Keratinocyte (primary cell): Measurements from ENCODE around the gene GPRC5C. TPM values are rescaled to one million over a fixed set of nuclear protein-coding genes. Genes with fewer than 3 reads are reported as not detected.

ENCODE experiments used
- DNase-seq: peaks from one replicate; pipeline ENCODE4 v3.0.0-alpha.2; 2011; ENCODE audit warnings: low read depth, missing footprints, low spot score
- FAIRE-seq: peaks from 2 replicates; lab custom pipeline; 2011; peaks lifted over from hg19 to GRCh38; lab: Jason Lieb, UNC
- H2AFZ ChIP-seq: 2 replicates; pipeline ENCODE4 v1.6.0; 2012; ENCODE audit warnings: low read length, control low read depth, inconsistent platforms; ENCODE audit not compliant: control insufficient read depth
- H3K27ac ChIP-seq: 2 replicates; pipeline ENCODE4 v1.5.1; 2011; ENCODE audit warnings: low read length; ENCODE audit not compliant: control insufficient read depth, insufficient read depth
- H3K27me3 ChIP-seq: 3 replicates; pipeline ENCODE4 v1.6.0; 2011; ENCODE audit warnings: low read length; ENCODE audit not compliant: control insufficient read depth, insufficient read depth; ENCODE audit errors: extremely low read depth
- H3K36me3 ChIP-seq, 2 experiments: 2 replicates in 1 of 2; 3 replicates in 1 of 2; pipeline ENCODE4 v1.5.1; 2011; ENCODE audit warnings: low read length in 2 of 2, mild to moderate bottlenecking in 1 of 2; ENCODE audit not compliant: control insufficient read depth in 2 of 2, insufficient read depth in 2 of 2; ENCODE audit errors: extremely low read depth in 1 of 2
- H3K4me1 ChIP-seq: 3 replicates; pipeline ENCODE4 v1.5.1; 2011; ENCODE audit warnings: low read length; ENCODE audit not compliant: control insufficient read depth, insufficient read depth; ENCODE audit errors: extremely low read depth
- H3K4me2 ChIP-seq: 3 replicates; pipeline ENCODE4 v1.6.0; 2011; ENCODE audit warnings: low read depth, low read length; ENCODE audit not compliant: control insufficient read depth, insufficient read depth; ENCODE audit errors: extremely low read depth
- H3K4me3 ChIP-seq, 3 experiments: fragments of 200-600 bp in 1 of 3; sonication (generic) in 1 of 3; 2 replicates in 2 of 3; 3 replicates in 1 of 3; pipeline ENCODE4 v1.5.1; 2011 to 2016; ENCODE audit warnings: low read length in 3 of 3, mild to moderate bottlenecking in 3 of 3, control low read depth in 2 of 3, inconsistent platforms in 1 of 3, low read depth in 1 of 3, mixed read lengths in 1 of 3, mixed run types in 1 of 3, moderate library complexity in 1 of 3; ENCODE audit not compliant: control insufficient read depth in 2 of 3, insufficient read depth in 2 of 3; ENCODE audit errors: extremely low read depth in 1 of 3
- H3K79me2 ChIP-seq: 2 replicates; pipeline ENCODE4 v1.6.0; 2012; ENCODE audit warnings: low read length; ENCODE audit not compliant: control insufficient read depth, insufficient read depth
- H3K9ac ChIP-seq: 3 replicates; pipeline ENCODE4 v1.6.0; 2011; ENCODE audit warnings: low read length; ENCODE audit not compliant: control insufficient read depth, insufficient read depth; ENCODE audit errors: extremely low read depth
- H3K9me1 ChIP-seq: 3 replicates; pipeline ENCODE4 v1.6.0; 2011; ENCODE audit warnings: low read length; ENCODE audit not compliant: control insufficient read depth, insufficient read depth; ENCODE audit errors: extremely low read depth
- H3K9me3 ChIP-seq: 2 replicates; pipeline ENCODE4 v1.5.1; 2012; ENCODE audit warnings: low read depth, low read length; ENCODE audit not compliant: control insufficient read depth
- H4K20me1 ChIP-seq: 3 replicates; pipeline ENCODE4 v1.6.0; 2011; ENCODE audit warnings: low read length; ENCODE audit not compliant: control insufficient read depth, insufficient read depth; ENCODE audit errors: extremely low read depth
- EZH2 ChIP-seq: IDR thresholded peaks from one replicate; pipeline ENCODE4 v1.6.1; 2012; ENCODE audit warnings: inconsistent platforms, mild to moderate bottlenecking, low read length, moderate library complexity
- dilution Hi-C: fragments of 300-500 bp; cut with MboI; formaldehyde crosslinking; loops from one replicate; pipeline ENCODE4 v1.7.0; 2020; ENCODE audit warnings: low sequenced_read_pairs; ENCODE audit not compliant: extremely low pct_ligation_motif_present
- polyA plus RNA-seq, 5 experiments: library from polyadenylated mRNA; depleted of rRNA in 3 of 5; stranded (reverse) in 3 of 5; stranded (forward) in 1 of 5; unstranded in 1 of 5; fragments of >200 nt; gene quantifications; 1 replicate in 1 of 5; 2 replicates in 3 of 5; 3 replicates in 1 of 5; pipeline versions ENCODE4 v1.2.1 to v1.2.3, GENCODE V29; 2011 to 2012; ENCODE audit warnings: missing spikeins in 2 of 5, low read depth in 1 of 5, low replicate concordance in 1 of 5
- TF ChIP-seq, protein P1 (sequence below), 3 experiments: IDR thresholded peaks in 1 of 3; conservative IDR thresholded peaks in 1 of 3; optimal IDR thresholded peaks in 1 of 3; 2 replicates in 2 of 3; 3 replicates in 1 of 3; pipeline versions ENCODE3 to v1.5.1; 2011; ENCODE audit warnings: low read length in 3 of 3, mild to moderate bottlenecking in 3 of 3, moderate library complexity in 2 of 3, control low read depth in 1 of 3, inconsistent platforms in 1 of 3; ENCODE audit not compliant: insufficient read depth in 2 of 3; ENCODE audit errors: extremely low read depth in 1 of 3

Gene GPRC5C
- polyA plus RNA-seq, 1 donor (not counting 4 experiments of a cell fraction or from before 2014, with no cell fraction given): 24.2 TPM

GRCh38 chr17:74435775-74436359, 4.0 kb downstream of the GPRC5C start:
- Histone ChIP-seq H4K20me1 (no peaks in the 10 kb centered on the region), H3K27ac (no peak overlapping the region), H2AFZ (no peak overlapping the region), H3K4me3 (no peak overlapping the region), H3K36me3 (peaks cover 4 to 9% of the 10 kb centered on the region in 2 experiments), H3K9ac (no peak overlapping the region), H3K4me1 (peaks cover 10% of the 10 kb centered on the region), H3K9me3 (no peaks in the 10 kb centered on the region), H3K27me3 (no peaks in the 10 kb centered on the region), H3K9me1 (no peaks in the 10 kb centered on the region), H3K4me2 (no peak overlapping the region), H3K79me2 (no peaks in the 10 kb centered on the region)
- no peak for DNase-seq
- no peak for FAIRE-seq
- no peak for TF ChIP-seq EZH2
- TF ChIP-seq, protein P1, sequence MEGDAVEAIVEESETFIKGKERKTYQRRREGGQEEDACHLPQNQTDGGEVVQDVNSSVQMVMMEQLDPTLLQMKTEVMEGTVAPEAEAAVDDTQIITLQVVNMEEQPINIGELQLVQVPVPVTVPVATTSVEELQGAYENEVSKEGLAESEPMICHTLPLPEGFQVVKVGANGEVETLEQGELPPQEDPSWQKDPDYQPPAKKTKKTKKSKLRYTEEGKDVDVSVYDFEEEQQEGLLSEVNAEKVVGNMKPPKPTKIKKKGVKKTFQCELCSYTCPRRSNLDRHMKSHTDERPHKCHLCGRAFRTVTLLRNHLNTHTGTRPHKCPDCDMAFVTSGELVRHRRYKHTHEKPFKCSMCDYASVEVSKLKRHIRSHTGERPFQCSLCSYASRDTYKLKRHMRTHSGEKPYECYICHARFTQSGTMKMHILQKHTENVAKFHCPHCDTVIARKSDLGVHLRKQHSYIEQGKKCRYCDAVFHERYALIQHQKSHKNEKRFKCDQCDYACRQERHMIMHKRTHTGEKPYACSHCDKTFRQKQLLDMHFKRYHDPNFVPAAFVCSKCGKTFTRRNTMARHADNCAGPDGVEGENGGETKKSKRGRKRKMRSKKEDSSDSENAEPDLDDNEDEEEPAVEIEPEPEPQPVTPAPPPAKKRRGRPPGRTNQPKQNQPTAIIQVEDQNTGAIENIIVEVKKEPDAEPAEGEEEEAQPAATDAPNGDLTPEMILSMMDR (optimal IDR thresholded peaks at IDR 0.05 in 1 of 3, IDR thresholded peaks at IDR 0.05 in 1 of 3, conservative IDR thresholded peaks at IDR 0.05 in 1 of 3; ENCODE audit: extremely low read depth in 1 of 3, insufficient read depth in 2 of 3, low read length in 3 of 3): no peak
- dilution Hi-C loops: no loop called here

DNA sequence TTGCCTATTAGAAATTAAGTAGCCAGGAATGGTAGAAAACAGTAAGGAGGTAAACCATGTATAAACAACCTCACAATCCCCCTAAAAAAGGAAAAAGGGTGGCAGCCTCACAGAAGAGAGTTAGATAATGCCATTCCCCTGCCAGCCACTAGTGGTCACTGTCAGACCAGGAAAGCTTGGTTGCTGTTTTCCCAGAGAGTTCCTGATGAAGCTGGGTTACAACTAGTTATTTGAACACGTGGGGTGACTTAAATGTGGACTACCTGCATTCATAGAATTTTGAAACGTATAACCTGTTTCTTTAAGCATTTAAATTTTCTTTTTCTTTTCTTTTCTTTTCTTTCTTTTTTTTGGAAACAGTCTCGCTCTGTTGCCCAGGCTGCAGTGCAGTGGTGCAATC, 5.8 kb downstream of the GPRC5C start:
- dilution Hi-C loops: no loop called here
- Histone ChIP-seq H3K4me2 (no peak overlapping the region), H3K4me1 (peaks cover 8% of the 10 kb centered on the region), H3K9me3 (no peaks in the 10 kb centered on the region), H3K79me2 (no peaks in the 10 kb centered on the region), H3K4me3 (no peak overlapping the region), H4K20me1 (no peaks in the 10 kb centered on the region), H2AFZ (no peak overlapping the region), H3K27me3 (no peaks in the 10 kb centered on the region), H3K36me3 (peaks cover 4 to 9% of the 10 kb centered on the region in 2 experiments), H3K9me1 (peaks cover 2% of the 10 kb centered on the region), H3K27ac (no peak overlapping the region), H3K9ac (no peak overlapping the region)
- DNase-seq (no peak), FAIRE-seq (no peak)
- no peak for TF ChIP-seq EZH2
- TF ChIP-seq, protein P1 (optimal IDR thresholded peaks at IDR 0.05 in 1 of 3, IDR thresholded peaks at IDR 0.05 in 1 of 3, conservative IDR thresholded peaks at IDR 0.05 in 1 of 3; ENCODE audit: extremely low read depth in 1 of 3, insufficient read depth in 2 of 3, low read length in 3 of 3): peak; percentile 63 to 84 (median 66)
